H54 (cell line): ENCODE results near the gene RRAGA.
"Not testable (repeated sequence)": the region's sequence is repeated elsewhere in the genome, so short reads cannot be mapped to it uniquely, and the experiment has no call there.

Source experiments
- DNase-seq: peaks from one replicate; pipeline ENCODE4 v3.0.0; 2011; ENCODE audit warnings: low spot score, mixed read lengths; ENCODE audit not compliant: insufficient read length
- FAIRE-seq: peaks from 3 replicates; lab custom pipeline; 2011; peaks lifted over from hg19 to GRCh38; lab: Jason Lieb, UNC
- POLR2A ChIP-seq: IDR thresholded peaks from 2 replicates; pipeline ENCODE4 v1.6.1; 2011; ENCODE audit warnings: low read depth, mild to moderate bottlenecking, low read length

Gene RRAGA, protein sequence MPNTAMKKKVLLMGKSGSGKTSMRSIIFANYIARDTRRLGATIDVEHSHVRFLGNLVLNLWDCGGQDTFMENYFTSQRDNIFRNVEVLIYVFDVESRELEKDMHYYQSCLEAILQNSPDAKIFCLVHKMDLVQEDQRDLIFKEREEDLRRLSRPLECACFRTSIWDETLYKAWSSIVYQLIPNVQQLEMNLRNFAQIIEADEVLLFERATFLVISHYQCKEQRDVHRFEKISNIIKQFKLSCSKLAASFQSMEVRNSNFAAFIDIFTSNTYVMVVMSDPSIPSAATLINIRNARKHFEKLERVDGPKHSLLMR

GRCh38 chr9:19048966-19049916 is at the start of gene RRAGA:
Gene RRAGA (plus strand): TSS chr9:19049427. CDS start chr9:19049660, 233 bp downstream.
- DNase-seq (peak; percentile 89), FAIRE-seq (peak; percentile 96)
- TF ChIP-seq POLR2A, result peak; percentile 89

- FAIRE-seq, result no peak
- DNase-seq, result no peak
- TF ChIP-seq POLR2A, result no peak
Measured at GRCh38 chr9:19000133-19000532, 49.1 kb upstream of the RRAGA start.

DNA sequence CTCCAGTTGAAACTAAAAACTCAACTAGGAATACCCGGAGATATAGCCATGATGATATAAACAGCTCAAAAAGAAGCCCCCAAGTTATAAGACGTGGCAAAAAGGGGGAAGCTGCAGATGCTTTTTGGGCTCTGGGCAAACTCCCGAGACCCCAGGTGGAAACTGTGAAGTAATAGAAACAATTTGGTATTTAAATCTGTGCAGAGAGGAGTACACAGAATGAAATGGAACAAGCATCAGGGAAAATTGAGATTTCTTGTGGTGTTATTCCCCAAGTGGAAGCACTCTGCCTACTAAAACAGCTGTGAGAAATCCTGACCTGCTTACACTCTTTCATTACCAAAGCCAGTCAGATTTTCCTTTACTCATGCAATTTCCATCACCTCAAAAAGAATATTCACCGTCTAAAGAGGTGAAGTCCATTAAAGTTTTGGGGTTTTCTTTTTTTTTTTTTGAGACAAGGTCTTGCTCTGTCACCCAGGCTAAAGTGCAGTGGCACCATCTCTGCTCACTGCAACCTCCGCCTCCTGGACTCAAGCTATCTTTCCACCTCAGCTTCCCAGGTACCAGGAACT is 39.7 kb upstream of the RRAGA start:
- no peak for TF ChIP-seq POLR2A
- DNase-seq (no peak), FAIRE-seq (no peak)

DNA sequence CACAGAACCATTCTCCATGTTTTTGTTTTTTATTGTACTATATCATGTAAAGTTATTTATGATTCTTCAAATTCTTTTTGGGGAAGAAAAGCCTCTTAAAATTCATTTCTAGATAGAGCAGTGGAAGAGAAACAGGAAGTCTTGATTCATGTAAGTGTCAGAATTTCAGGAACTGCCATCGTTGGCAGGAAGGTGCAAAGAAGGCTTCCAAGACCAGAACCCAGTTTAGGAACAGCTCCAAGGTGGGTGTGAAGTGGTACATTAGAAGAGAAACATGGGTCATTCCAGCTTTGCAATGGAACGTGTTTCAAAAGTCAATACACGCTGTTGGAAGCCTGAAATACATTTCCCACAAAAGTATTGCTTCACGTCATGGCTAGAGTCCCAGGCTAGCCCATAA is 31.0 kb upstream of the RRAGA start:
- DNase-seq (no peak), FAIRE-seq (no peak)
- TF ChIP-seq POLR2A, result no peak

GRCh38 chr9:19020886-19021455 is 28.3 kb upstream of the RRAGA start:
- no peak for DNase-seq
- TF ChIP-seq POLR2A, result no peak
- FAIRE-seq, result no peak

DNA sequence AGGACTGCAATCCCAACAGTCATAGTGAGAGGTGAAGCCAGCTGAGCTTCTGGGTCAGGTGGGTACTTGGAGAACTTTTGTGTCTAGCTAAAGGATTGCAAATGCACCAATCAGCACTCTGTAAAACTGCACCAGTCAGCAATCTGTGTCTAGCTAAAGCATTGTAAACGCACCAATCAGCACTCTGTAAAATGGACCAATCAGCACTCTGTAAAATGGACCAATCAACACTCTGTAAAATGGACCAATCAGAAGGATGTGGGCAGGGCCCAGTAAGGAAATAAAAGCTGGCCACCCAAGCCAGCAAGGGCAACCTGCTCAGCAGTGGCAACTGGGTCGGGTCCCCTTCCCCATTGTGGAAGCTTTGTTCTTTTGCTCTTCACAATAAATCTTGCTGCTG is 27.6 kb upstream of the RRAGA start:
- not testable (repeated sequence) for FAIRE-seq, DNase-seq

GRCh38 chr9:19022206-19022605 is 27.0 kb upstream of the RRAGA start:
- DNase-seq (no peak), FAIRE-seq (no peak)
- no peak for TF ChIP-seq POLR2A

DNA sequence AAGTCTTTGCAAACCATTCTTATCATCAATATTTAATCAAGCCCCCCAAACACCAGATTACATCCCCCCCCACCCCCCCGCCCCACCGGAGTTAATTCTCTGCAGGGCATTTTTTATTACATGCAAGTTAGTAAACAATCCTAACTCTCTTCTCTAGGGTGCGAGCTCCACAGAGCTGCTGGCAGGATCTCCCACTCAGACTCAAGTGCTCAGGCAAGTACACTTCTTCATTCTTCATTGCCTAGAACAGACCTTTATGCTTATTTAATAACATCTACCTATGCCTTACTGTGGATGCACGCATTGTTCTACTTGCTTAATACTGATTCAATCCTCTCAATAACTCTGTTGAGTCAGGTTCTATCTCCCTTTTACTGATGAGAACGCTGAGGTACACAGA is 26.1 kb upstream of the RRAGA start:
- FAIRE-seq, result no peak
- TF ChIP-seq POLR2A, result no peak
- no peak for DNase-seq

GRCh38 chr9:19026375-19026774 is 22.9 kb upstream of the RRAGA start:
- no peak for DNase-seq
- FAIRE-seq, result no peak
- no peak for TF ChIP-seq POLR2A

- no peak for TF ChIP-seq POLR2A
- DNase-seq, result no peak
- FAIRE-seq, result no peak
Measured at GRCh38 chr9:19027825-19028224, 21.4 kb upstream of the RRAGA start.

GRCh38 chr9:19028835-19029451 is 20.3 kb upstream of the RRAGA start:
- DNase-seq (peak; percentile 61), FAIRE-seq (peak; percentile 90)
- TF ChIP-seq POLR2A, result no peak

- DNase-seq, result peak; percentile 24
- TF ChIP-seq POLR2A, result no peak
- peak; percentile 83 for FAIRE-seq
Measured at GRCh38 chr9:19030899-19031298, 18.3 kb upstream of the RRAGA start.

DNA sequence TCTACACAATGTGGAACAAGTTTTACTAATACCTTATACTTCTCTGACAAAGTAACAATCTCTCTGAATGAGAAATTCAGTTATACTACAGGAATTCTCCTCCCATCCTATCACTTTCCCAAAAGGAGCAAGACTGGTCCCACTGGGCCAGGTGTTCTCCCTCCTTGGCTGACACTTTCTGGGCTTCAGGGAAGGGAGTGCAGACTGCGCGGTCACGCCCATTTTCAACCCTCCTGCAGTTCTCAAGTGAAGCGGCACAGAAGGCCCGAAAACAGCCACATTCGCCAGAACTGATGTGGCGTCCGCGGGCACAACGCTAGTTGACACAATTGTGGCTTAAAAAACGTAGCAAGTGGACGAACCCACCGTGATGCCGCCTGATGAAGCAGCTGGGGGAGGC is 16.8 kb upstream of the RRAGA start:
- FAIRE-seq, result no peak
- DNase-seq, result no peak
- TF ChIP-seq POLR2A, result no peak
